Suppressor macrophage treated with lipopolysaccharide for 4 hours (primary cell): Measurements from ENCODE around the gene KCNN4.
"Not testable (repeated sequence)": the region's sequence is repeated elsewhere in the genome, so short reads cannot be mapped to it uniquely, and the experiment has no call there.

Experiments
- DNase-seq: peaks from one replicate; pipeline ENCODE4 v3.0.0-alpha.2; 2020

The KCNN4 gene

DNA sequence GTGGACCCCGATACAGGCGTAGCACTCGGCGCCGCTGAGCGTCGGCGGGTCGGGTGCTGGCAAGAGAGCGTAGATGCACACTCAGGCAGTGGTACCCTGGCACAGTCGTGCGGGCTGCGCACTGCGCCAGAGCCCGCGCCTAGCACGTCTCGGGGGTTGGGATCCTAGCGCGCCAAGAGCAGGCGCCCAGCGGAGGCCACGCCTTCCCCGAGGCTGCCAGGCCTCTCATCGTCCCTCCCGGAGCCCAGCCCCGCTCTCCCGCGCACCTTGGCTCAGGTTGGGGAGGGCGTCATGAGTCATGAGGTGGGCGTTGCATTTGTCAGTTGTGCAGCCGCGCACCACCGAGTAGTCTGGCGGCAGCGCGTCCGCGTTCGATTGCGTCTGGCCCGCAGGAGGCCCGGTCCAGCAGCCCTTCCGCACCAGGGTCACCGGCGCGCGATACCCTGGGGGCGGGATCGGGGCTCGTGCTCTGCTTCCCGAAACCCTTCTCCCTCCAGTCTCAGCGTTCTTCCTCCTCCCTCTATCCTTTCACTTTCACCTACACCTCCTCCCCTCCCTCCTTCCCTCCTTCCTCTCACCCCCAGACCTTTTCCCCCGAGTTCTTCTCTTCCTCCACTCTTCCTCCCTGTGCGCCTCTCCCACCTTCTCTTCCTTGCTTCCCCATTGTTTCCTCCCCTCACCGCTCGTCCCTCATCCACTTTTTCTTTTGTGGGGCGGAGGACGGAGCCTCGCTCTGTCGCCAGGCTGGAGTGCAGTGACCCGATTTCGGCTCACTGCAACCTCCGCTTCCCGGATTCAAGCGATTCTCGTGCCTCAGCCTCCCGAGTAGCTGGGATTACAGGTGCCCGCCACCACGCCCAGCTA is 18.0 kb upstream of the KCNN4 start:
- peak; percentile 48 for DNase-seq

DNA sequence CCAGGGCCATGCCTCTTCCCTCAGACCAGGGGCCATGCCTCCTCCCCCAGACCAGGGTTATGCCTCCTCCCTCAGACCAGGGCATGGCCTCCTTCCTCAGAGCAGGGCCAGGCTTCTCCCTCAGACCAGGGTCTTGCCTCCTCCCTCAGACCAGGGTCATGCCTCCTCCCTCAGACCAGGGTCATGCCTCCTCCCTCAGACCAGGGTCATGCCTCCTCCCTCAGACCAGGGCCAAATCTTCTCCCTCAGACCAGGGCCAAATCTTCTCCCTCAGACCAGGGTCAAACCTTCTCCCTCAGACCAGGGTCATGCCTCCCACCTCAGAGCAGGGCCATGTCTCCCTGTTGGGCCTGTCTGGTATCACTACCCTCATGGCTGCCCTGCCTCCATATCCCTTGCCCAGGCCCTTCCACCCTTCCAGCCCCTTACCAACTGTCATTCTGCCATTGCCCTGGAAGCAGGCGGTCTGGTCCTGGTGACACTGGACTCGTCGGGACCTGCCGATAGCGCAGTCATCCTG is 17.3 kb upstream of the KCNN4 start:
- no peak for DNase-seq

DNA sequence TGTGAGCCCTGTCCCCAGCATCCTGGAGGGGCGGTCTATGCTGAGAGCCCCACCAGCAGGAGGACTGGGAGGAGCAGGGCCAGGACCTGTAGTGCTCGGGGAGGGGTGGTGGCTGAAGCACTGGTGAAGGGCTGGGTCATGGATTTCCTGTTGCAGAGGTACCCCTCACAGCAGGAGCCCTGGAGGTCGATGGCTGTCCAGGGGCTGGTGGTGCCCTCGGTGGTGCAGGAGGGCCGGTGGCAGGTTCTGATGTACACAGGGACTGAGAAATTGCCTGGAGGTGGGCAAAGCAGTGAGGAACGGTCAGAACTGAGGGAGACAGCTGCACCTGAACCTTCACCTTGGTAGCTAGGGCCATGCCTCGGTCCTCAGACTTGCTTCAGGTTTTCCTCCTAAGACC is 16.8 kb upstream of the KCNN4 start:
- DNase-seq, result no peak

DNA sequence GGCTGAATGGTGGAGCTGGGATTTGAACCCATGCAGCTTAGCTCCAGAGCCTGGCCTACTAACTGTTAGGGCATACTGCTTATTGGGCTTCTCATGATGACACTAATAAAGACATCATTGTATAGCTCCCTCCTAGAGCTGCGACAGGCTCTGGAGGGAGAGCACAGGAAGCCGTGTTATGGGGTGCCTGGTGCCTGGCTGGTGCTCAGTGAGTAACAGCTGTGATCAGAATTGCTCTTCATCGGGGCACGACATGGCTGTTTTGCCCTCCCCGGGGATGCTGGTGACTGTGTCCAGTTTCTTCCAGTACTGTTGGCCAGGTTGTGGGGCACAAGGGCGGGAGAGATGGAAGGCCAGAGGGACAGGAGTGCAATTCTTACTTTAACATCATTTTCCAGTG is 16.3 kb upstream of the KCNN4 start:
- no peak for DNase-seq

DNA sequence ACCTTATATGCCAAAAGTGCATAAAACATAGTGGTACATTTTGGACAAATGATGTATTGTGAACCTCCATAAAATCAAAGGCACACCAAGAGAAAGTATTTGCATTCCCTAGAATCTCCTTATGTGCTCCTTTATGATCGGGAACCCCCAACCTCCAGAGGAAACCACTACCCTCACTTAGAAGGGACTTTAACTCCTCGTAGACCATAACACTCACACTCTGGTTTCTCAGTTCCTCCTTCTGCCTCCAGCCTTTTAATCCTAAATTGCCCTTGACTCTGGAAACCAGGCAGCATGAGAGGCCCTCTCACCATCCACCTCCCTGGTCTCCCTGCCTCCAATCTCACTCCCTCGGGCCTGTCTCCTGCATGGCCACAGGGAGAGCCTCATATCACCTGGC is 9.8 kb upstream of the KCNN4 start:
- DNase-seq, result no peak

DNA sequence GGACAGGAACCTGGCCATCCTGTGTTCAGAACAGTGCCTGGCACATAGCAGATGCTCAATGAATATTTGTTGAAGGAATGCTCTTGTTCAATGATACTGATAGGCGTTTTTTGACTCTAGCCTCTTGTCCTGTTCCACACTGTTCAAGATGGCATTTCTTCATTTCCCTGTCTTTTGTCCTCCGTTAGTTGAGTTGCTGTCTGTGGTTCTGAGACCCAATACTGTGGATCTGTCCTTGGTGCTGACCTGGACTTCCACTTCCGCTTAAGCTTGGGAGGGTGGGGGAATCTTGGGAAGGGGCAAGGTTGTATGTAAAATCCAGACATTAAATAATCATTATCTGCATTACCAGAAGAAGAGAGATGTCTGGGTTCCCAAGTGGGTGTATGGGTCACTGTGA is 8.3 kb upstream of the KCNN4 start:
- DNase-seq, result peak; percentile 77

DNA sequence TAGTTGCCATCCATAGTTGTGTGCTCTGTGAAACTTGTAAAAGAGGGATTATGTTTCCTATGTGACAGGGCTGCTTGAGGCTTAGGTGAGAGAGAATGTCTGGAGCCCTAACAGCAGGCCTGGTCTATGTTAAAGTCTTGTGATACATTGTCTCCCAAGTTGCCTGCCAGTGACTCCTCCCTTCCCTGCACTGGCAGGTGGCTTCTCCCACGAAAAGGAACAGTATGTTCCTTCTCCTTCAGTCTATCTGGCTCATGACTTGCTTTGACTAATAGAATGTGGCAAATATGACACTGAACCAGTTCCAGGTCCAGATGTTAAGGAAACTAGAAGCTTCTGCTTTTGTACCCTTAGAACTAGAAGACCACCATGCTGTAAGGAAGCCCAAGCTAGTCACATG is 5.9 kb upstream of the KCNN4 start:
- no peak for DNase-seq

DNA sequence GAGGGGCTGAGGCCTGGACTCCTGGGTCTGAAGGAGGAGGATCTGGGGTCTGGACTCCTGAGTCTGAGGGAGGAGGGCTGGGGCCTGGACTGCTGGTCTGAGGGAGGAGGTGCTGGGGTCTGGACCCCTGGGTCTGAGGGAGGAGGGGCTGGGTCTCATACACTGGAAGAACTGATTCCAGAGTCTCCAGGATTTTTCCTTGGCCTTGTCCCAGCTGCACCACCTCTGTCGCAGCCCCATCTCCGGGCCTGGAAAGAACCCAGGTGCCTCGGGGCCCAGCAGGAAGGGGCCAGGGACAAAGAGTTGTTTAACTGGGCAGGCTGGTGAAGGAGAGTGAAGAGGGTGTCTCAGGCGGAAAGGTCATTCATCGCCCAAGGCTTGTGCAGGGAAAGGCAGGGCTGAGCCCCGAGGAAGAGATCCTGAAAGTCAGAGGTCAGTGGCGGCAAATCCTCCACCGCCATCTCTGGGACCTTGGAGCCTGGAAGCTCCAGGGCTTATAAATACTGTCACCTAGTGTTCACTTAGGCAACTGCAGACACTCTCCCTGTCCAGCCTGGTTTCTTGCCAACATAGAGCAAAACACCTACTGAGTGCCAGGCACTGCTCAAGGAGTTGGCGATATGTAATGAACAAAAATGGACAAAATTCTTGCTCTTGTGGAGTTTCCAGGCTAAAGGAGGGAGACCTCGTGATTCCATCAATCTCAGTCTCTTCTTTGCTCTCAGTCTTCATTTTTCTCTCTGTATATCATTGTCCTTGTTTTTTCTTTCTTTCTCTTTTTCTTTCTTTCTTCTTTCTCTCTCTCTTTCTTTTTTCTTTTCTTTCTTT is 4.4 kb upstream of the KCNN4 start:
- DNase-seq, result peak; percentile 91

DNA sequence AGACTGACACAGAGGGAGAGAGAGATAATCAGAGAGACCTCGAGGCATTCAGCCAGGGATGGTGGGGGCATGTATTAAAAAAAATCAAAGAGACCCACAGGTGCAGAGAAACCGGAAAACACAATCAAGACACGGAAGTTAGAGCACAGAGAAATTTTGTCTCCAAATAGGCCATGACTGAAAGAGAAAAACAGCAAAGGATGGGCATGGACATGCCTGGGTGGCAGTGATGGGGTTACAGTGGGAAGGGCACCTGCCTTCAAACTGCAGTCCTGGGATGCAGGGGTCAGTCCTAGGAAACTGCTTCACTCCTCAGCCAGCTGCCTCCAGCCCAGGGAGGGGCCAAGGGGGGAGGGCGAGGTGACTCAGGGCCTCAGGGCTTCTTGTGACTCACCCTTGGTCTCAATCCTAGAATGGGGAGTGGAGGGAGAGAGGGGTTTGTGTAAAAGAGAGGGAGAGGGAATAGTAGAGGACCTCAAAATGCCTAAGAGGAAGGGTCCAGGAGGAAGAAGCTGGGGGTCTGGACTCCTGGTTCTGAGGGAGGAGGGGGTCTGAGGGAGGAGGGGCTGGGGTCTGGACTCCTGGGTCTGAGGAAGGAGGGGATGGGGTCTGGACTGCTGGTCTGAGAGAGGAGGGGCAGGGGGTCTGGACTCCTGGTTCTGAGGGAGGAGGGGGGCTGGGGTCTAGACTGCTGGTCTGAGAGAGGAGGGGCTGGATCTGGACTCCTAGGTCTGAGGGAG is 3.6 kb upstream of the KCNN4 start:
- DNase-seq, result peak; percentile 87

DNA sequence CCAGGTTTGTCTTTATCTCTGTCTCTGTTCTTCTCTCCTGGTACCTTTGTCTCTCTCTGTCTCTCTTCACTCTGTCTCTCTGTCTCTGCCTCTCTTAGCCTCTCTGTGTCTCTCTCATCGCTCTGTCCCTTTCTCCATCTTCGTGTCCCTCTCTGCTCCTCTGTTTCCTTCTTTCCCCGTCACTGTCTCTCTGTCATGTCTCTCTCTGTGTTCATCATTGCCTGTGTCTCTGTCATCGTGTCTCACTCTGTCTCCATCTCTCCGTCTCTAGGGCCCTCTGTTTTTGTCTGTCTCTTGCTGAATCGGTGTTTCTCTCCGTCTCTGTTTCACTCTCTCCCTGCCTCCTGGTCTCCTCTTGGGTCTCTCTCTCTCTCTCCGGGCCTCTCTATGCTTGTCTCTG is 2.9 kb upstream of the KCNN4 start:
- no peak for DNase-seq

DNA sequence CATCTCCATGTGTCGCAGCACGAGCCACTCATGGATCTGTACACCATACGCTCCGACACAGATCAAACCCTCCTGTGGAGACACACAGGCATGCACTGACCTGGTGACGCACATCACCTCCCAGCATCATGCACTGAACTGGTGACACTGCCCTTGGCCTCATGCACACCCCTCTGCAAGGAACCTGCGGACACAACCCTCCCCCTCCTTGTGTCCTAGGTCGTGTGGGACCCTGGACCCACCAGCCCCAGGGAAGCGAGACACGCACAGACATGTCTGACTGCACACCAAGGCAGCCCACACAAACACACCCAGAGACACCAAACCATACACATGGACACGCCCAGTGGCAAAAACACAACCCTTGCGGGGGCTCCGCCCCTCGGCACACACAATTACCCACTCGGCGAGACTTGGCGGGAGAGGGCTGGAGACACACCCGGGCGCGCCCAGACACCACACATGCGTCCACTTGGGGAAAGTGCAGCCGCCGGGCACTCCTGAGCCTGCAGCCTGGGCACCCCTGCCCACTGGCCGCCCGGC is 2.0 kb upstream of the KCNN4 start:
- no peak for DNase-seq

DNA sequence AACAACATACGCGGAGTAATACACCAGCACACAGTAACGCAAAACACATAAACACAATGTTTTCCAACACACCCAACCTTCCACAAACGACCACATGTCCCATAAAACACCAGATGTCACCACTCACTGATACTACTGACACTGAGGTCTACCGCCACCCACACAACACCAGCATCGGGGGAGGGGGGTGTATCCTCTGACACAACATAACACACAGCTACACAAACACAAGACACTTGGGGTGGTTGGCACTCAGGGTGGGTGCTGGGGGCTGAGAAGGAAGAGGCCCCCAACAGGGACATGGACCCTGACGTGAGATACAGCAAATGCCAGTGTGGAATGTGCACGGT is 1.5 kb upstream of the KCNN4 start:
- no peak for DNase-seq

DNA sequence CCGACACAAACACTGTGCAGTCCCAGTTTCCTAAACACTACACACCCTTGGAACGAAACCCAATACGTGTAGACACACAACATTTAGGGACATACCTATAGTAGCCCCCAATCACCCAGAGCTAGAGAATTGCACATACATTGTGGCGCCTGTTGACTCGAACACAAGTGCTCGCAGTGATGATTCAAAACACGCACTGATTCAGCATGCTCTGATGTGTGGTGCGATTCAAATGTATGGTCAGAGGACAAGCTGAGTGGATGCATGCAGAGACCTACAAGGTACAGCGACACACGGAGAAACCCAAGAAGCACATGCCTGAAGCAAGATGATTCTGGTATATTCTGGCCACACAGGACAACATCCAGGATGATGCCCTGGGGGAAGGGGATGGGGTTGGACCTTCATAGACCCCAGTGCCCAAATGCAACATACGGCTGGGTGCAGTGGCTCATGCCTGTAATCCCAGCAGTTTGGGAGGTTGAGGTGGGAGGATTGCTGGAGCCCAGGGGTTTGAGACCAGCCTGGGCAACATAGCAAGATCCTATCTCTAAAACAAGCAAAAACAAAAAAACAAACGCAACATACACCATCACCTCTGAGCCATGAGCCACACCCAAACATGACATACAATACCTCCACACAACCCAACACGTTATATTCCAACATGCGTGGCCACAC is 997 bp upstream of the KCNN4 start:
- DNase-seq, result no peak

DNA sequence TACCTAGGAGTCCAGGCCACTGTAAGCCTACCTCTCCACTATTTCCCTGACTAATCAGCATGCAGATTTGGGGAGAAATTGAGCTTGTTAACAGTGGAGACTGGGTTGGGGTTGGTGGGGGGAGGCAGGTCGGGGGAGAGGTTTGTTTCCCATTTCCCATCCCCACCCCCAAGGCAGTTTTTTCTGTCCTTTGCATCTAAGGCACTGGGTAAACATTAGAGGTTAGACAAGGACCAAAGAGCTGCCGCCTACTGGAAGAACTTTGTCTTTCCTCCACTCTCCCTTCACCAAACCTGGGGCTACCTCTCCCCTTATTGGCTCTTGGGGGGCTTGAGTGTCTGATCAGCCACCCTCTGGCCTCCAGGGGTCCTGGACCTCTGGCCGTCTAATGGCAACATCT is 953 bp downstream of the KCNN4 start:
- no peak for DNase-seq

DNA sequence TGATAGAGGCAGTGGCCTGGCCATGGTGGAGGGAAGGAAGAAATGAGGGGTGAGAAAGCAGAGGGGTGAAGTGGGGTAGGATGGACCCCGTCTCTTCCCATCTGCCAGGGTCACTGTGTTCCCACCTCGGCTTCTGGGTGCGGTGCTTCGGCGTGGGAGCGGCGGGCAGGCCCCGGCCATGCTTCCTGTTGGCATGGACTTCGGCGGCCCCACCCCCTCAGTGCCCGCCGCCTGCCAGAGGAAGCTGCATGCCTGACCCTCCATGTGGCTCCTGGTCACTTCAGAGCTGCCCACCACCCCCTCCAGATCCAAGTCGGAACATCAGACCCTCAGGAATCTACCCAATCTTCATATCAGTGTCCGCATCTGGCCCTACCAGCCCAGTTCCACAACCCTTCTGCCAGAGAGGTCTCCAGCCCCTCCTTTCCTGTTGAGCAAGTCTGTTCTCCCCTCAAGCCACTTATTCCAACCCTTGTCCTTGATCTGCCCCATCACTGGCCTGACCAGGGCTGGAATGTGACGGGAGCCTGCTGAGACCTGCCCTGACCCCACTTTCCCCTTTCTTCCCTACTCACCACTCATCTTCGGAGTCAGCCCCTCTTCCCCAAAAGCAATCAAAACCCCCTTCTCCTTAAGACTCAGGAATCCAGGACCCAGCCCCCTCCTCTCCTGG is 1.5 kb downstream of the KCNN4 start:
- peak; percentile 59 for DNase-seq

DNA sequence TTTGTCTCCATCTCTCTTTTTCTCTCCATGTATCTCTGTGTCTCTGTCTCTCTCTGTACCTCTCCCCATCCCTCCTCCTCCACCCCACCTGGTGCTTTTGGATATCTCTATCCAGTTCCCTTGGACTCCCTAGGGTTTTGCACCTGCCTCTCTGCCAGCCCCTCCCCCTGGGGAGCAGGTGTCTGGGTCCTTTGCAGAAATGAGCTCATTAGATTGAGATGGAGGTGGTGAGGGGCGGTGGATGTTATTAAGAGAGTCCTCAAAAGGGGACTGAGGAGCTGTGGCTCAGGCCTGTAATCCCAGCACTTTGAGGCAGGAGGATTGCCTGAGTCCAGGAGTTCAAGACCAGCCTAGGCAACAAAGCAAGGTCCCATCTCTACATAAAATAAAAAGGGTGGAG is 2.1 kb downstream of the KCNN4 start:
- DNase-seq, result no peak

DNA sequence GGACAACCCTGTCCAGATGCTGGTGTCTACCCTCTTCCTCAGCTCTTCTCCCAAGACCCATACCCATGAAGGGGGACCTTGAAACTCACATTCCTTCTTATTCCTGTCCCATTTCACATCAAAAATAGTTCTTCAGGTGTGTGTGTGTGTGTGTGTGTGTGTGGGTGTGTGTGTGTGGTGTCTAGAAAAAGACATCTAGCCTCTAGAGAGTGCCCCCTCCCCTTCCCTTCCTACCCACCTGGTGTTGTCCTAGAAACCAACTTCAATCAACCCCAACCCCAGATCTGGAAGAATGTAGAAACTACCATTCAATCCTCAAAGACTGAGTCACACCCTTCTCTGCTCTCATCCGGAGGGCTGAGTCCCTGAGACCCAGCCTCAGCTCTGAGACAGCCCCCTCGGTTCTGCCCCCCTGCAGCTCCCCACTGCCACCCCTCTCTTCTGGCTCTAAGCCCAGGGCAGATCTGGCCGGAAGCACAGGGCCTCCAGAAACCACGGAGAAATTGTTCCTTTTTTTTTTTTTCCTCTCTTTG is 3.5 kb downstream of the KCNN4 start:
- no peak for DNase-seq

DNA sequence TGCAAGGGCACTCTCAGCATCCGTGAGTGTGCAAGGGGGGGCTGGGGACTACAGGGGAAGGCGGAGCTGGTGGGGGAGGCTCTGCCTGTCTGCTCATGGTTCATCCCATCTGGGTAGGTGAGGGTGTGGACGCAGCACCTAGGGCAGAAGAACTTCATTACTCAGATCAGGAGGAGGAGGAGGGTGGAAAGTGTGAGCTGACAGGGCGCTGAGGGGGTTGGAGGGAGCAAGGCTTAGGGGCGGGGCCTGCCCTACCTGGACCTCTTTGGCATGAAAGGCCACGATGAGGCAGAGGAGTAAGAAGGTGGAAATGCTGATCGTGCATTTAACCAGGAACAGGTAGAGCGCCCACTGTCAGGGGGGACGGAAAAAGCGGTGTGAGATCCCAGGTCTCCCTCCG is 4.5 kb downstream of the KCNN4 start:
- no peak for DNase-seq

DNA sequence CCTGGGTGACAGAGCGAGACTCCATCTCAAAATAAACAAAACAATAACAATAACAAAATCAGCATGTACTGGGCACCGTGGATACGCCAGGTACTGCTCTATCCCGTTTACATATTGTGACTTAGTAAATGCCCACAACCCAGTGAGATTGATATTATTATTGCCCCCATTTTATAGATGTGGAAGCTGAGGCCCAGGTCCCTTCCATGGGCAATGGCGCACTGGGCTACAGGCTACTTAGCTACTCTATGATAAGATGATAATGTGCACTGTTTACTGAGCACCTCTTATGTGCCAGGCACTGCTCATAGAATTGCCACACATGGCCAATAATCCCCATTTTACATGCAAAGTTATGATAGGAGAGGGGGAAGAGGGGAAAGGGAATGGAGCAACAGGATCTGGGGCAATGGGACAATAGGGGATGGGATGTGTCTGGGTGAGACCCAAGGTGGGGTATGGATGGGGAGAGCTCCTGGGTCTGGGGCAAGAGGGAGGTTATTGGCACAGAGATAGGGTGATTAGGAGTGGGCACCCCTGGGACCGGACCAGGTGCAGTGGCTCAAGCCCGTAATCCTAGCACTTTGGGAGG is 5.4 kb downstream of the KCNN4 start:
- no peak for DNase-seq

DNA sequence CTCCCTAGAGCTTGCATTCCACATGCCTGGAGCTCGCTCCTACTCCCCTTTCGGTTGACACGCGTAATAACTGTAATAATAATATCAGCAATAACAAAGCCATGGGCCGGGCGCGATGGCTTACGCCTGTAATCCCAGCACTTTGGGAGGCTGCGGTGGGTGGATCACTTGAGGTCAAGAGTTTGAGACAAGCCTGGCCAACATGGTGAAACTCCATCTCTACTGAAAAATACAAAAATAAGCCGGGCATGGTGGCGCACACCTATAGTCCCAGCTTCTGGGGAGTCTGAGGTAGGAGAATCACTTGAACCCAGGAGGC is 5.9 kb downstream of the KCNN4 start:
- DNase-seq, result not testable (repeated sequence)
